Retina (tissue), 1 donor: ENCODE results near the gene PCTP.
A peak's percentile ranks its signal among the peaks of the same experiment; 100 is the strongest.

Experiments
- DNase-seq: peaks from one replicate; pipeline ENCODE4 v3.0.0-alpha.2; 2016

PCTP gene

GRCh38 chr17:55750750-55751657 is at the start of gene PCTP:
PCTP (plus strand) TSS chr17:55751051; CDS start chr17:55751104, 53 bp downstream.
- DNase-seq, result peak; percentile 93

- no peak for DNase-seq
Measured at GRCh38 chr17:55702150-55702549, 48.7 kb upstream of the PCTP start.

- DNase-seq, result no peak
Measured at GRCh38 chr17:55704401-55704800, 46.5 kb upstream of the PCTP start.

DNA sequence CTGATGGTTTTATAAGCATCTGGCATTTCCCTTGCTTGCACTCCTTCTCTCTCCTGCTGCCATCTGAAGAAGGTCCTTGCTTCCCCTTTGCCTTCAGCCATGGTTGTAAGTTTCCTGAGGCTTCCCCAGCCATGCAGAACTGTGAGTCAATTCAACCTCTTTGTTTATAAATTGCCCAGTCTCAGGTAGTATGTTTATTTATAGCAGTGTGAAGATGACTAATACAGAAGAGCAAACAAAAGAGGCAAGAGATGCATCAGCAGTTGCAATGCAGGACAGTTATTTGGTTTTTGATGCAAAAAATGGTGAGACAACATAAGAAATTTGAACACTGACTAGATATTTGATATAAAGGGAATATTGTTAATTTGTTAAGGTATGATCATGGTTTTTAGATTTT is 45.0 kb upstream of the PCTP start:
- no peak for DNase-seq

GRCh38 chr17:55706808-55707773 is 43.8 kb upstream of the PCTP start:
- peak; percentile 38 for DNase-seq

- no peak for DNase-seq
Measured at GRCh38 chr17:55708175-55708974, 42.5 kb upstream of the PCTP start.

DNA sequence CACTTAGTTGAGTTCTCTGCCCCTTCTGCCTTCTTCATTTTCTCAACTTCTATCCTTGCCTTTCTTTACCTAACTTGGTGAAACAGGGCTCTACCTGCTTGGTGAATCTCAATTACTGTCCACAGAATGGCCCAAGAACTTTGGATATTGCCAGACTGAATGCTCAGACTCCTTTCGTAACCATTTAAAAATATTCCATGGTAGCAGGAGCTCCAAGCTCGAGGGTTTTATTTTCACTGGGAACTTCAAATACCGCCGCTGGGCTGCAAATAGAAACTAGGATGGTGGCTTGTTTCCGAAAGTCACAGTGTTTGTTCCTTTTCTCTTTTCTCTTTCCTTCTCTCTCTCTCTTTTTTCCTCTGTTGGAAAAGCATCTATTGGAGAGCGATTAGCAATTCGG is 41.4 kb upstream of the PCTP start:
- no peak for DNase-seq

DNA sequence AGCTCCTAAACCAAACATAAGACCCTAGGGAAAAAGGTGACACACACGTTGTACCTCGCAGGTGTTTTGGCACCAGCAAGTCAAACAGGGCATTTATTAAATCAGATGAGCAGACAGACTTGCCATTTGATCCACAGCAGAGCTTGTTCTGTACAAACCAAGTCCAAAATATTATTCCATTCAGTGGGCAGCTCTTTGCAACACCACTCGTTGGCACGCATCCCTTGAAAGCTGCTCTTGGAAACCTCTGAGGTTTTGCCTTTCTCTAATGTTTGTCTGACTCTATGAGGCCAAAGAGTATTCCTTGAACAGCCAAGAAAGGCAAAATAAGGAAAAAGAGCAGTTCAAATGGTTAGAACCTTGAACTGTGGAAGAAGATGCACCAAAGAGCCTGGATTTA is 40.9 kb upstream of the PCTP start:
- no peak for DNase-seq

DNA sequence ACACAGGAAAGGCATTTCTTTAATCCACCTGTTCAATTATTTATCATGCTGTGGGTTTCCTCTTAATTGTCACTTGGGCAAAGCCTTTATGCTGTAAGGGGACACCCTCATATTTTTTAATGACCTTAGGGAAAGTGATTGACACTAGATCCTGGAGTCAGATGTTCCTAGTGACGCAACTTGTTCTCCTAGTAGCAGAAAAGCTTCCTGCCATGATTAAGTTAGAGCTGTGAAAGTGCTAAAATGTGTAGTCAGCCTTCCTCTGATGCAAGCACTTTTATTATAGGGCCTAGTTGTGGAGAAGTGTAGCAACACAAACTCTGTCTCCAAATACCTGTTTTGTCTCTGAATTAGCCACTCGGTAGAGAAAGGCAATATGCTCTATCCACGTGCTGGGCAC is 40.4 kb upstream of the PCTP start:
- DNase-seq, result no peak

DNA sequence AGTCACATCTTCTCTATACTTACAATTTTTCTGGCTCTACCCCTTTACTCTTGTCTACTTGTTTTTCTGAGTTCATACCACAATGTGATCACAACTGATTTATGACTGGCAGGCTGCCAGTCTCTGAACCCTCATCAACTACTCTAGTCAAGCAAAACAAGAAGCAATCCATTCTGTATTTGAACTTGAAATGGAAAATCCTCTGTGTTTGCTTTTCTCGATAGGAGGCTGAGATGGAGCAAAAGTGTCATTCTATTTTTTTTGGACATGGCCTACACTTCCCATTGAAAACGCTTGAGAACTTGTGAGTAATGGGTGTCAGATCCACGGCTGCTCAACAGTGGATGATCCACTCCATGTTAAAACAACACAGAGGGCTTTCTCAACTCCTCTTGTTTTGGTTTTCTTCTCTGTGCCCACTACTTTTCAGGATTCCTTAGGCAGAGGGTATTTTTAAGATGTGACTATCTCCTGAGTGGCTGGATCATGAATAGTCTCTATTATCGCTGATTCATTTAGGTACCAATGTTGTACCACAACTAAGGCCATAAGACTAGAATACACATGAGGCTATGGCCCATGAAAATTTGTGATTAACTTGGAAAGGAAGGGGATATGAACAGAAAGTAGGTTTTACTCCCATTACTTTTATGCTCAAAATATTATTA is 39.9 kb upstream of the PCTP start:
- DNase-seq, result no peak

- DNase-seq, result no peak
Measured at GRCh38 chr17:55717432-55717831, 33.4 kb upstream of the PCTP start.

DNA sequence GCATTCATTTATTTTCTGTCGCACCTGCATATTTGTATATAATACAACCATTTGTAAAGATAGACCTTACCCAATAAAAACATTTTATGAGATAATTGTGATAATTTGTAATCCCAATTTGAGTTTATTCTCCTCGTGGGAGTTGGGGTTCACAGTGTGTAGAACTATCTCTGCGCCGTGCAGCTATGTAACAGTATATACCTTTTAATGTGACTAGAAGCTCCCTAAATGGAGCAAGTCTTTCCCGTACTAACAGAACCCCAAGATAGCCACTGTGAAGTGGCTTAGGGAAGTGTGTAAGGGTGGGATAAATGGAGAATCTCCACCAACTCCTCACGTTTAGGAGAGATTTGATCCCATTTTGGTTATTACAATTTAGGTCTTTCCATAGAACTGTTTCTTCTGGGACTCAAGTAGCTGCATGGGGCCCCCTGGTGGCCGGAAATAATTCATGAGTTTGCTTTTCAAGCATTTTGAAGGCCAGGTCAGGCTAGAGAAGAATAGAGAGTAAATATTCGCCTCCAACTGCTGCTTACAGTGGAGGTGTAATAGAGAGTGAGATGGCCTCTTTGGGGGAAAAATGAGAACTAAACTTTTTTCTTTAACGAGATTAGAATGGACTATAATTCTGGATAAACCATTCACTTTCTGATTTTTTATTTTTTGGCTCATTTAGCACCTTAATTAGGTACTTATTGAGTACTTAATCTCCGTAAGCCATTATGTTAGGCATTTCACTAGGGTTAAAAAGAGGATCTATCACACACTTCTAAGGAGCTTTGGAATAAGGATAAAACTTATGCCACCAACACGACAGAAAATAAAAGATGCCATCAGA is 32.7 kb upstream of the PCTP start:
- peak; percentile 64 for DNase-seq

DNA sequence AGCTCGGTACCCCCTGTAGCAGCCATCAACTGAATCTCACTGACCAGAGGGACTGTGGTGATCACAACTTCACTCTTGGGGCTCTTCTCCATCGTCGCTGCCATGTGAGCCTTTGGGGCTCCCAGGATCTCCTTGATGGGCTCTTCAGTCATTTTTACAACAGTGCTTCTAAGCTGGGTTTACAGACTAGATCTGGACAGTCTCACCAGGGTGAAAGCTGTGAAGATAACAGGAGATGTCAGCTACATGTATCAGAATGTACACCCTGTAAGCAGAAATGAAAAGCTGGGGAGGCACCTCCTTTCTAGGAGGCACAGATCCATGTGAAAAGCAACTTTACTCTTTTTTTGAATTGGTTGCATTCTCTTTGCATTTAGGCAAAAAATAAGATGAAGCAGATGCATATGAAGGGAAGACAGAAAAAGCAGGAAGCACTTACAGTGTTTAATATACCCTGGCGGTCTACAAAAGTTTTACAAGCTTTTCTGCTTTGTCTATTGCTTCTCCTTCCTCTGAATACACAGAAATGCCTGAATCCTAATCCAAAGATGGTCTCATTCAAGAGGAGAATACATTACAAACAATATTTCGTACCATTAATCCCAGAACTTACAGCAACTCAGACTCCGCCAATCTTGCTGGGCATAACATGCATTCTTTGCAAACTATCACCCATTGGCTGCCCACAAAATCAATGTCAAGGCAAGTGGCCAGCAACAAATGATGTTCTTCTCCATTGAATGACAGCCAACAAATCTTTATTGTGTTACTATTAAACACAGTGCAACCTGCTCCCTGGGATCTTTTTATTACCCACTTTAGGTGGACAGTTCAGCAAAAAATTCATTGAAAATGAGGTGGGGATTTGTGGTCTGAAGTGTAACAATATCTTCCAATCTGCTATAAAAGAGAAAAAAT is 29.7 kb upstream of the PCTP start:
- no peak for DNase-seq

- DNase-seq, result peak; percentile 31
Measured at GRCh38 chr17:55722016-55722736, 28.7 kb upstream of the PCTP start.

GRCh38 chr17:55722742-55723487 is 27.9 kb upstream of the PCTP start, which contains the start of gene TMEM100:
TMEM100 (minus strand) TSS chr17:55722864; CDS start chr17:55721070, 1,794 bp downstream.
- DNase-seq, result peak; percentile 29

DNA sequence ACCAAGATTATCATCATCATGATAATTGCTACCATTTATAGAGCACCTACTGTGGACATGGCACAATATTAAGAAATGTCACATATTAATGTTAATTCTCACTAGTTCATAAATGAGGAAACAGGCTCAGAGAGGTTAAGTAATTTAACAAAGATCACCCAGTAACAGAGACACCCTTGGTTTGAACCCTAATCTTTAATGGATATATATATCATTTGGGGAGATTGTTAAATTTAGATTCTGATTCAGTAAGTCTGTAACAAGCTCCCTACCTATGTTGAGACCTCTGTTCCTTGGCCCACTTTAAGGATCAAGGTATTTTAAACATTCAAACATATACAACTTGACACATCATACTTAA is 27.4 kb upstream of the PCTP start:
- DNase-seq, result no peak

DNA sequence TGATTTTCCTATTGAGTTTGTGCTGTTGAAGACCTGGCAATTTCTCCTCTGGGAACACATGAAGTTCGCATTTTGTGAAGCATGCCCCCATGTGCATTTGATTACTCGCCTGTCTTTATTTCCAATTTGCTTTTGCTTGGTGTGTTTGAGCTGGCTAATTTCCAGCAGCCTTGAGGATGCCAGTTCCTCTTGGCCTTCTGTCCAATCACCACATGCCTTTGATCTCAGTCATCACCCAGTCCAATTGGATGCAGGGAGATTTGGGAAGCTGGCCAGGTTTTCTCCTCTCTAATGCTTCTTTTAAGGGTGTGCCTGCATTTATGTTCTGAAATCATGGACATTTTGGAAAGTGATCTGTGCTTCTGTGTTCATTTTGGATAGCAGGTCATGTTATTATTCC is 24.4 kb upstream of the PCTP start:
- DNase-seq, result no peak

DNA sequence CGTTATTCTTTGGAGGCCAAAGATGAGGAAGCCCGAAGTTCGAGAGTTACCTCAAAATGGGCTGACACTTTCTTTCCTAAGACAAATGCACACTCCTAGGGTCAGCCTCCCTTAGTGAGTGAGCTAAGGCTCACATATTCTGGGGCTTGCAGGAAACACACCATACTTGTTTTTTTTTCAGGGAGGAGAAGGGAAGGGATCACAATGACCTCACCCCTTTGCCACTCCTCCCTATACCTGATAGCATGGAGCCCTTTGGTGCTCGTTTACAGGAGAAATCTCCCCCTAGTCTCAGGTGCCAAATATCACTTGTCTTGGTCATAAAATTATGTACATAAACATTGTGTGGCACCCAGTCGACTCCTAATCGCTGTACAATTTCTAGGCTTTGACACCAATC is 23.6 kb upstream of the PCTP start:
- no peak for DNase-seq

- DNase-seq, result no peak
Measured at GRCh38 chr17:55727920-55728319, 22.9 kb upstream of the PCTP start.
